HUES6 (cell line): ENCODE measurements around the gene ZYG11B.
"Not testable (repeated sequence)": the region's sequence is repeated elsewhere in the genome, so short reads cannot be mapped to it uniquely, and the experiment has no call there.

Source experiments
- H3K27ac ChIP-seq: 2 replicates; pipeline ENCODE4 v1.7.0; 2013; ENCODE audit warnings: low read depth, mild to moderate bottlenecking, low read length, inconsistent platforms
- H3K27me3 ChIP-seq: 2 replicates; pipeline ENCODE4 v1.6.1; 2013; ENCODE audit warnings: low read length; ENCODE audit not compliant: control insufficient read depth, insufficient read depth
- H3K36me3 ChIP-seq: 2 replicates; pipeline ENCODE4 v1.6.1; 2013; ENCODE audit warnings: low read length; ENCODE audit not compliant: control insufficient read depth, insufficient read depth
- H3K4me1 ChIP-seq: 2 replicates; pipeline ENCODE4 v1.6.1; 2013; ENCODE audit warnings: low read length; ENCODE audit not compliant: control insufficient read depth, insufficient read depth
- H3K4me3 ChIP-seq: 2 replicates; pipeline ENCODE4 v1.5.1; 2013; ENCODE audit warnings: low read depth, low read length
- H3K9ac ChIP-seq: one replicate; pipeline ENCODE4 v1.6.1; 2013; ENCODE audit warnings: mild to moderate bottlenecking, low read length
- H3K9me3 ChIP-seq: 2 replicates; pipeline ENCODE4 v1.6.1; 2013; ENCODE audit warnings: low read depth, low read length; ENCODE audit not compliant: control insufficient read depth, insufficient read depth

Gene ZYG11B

GRCh38 chr1:52738893-52739292 lies 12.6 kb downstream of the ZYG11B start:
- Histone ChIP-seq H3K4me1 (no peaks in the 10 kb centered on the region), H3K36me3 (0 out of 2 replicates have a peak, but pooled peaks cover 3% of the 10 kb centered on the region)

GRCh38 chr1:52739699-52740467 lies 13.6 kb downstream of the ZYG11B start:
- peaks cover 8% of the 10 kb centered on the region for H3K9me3 ChIP-seq
- H3K9ac ChIP-seq: no peak overlapping the region
- H3K27ac ChIP-seq: no peak overlapping the region
- H3K27me3 ChIP-seq: no peaks in the 10 kb centered on the region
- H3K4me1 ChIP-seq: no peaks in the 10 kb centered on the region
- no peak overlapping the region for H3K4me3 ChIP-seq
- H3K36me3 ChIP-seq: 0 out of 2 replicates have a peak, but pooled peaks cover 3% of the 10 kb centered on the region

More at GRCh38 chr1:52738893-52739292, 12.6 kb downstream of the ZYG11B start:
- no peak overlapping the region for H3K4me3 ChIP-seq
- H3K9ac ChIP-seq: no peak overlapping the region
- no peaks in the 10 kb centered on the region for H3K27me3 ChIP-seq
- H3K27ac ChIP-seq: no peak overlapping the region
- peaks cover 8% of the 10 kb centered on the region for H3K9me3 ChIP-seq

GRCh38 chr1:52741259-52741658 lies 15.0 kb downstream of the ZYG11B start:
- Histone ChIP-seq H3K27me3 (no peaks in the 10 kb centered on the region), H3K4me3 (no peak overlapping the region), H3K9ac (no peak overlapping the region), H3K4me1 (no peaks in the 10 kb centered on the region), H3K27ac (no peak overlapping the region), H3K9me3 (peaks cover 8% of the 10 kb centered on the region), H3K36me3 (0 out of 2 replicates have a peak, but pooled peaks cover 3% of the 10 kb centered on the region)

DNA sequence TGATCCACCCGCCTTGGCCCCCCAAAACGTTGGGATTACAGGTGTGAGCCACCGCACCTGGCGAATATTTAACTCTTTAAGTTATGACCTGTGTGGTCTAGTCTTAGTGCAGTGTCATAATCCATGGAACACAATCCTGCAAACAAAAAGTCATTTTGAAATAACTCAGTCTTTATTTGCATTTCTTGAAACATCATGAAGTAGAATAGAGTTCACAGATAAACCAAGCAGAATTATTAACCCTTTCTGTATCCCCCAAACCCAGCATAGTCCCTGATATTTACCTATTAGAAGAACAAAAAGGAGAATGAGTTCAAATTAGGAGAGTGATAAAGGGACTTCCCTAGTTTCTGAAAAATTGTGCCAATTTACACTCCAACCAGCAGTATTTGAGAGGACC lies 19.9 kb downstream of the ZYG11B start:
- Histone ChIP-seq H3K9me3 (peaks cover 8% of the 10 kb centered on the region), H3K9ac (no peak overlapping the region), H3K27ac (no peak overlapping the region), H3K27me3 (no peaks in the 10 kb centered on the region), H3K4me1 (no peaks in the 10 kb centered on the region), H3K4me3 (no peak overlapping the region), H3K36me3 (0 out of 2 replicates have a peak, but pooled peaks cover 3% of the 10 kb centered on the region)

DNA sequence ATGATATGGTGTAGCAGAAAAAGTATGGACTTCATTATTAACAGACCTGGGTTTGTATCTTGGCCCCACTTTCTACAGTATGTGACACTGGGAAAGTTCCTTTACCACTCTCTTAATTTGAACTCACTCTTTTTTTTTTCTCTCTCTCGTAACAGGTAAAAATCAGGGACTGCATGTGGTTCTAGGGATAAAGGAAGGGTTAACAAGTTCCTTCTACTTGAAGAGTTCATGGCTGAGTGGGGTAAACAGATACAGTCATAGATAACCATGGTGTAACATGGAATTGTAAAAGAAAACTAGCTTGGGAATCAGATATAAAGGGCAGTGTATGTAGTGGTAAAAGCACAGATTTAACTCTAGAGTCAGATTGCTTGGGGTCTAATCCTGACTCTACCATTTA lies 21.2 kb downstream of the ZYG11B start:
- no peaks in the 10 kb centered on the region for H3K27me3 ChIP-seq
- no peak overlapping the region for H3K4me3 ChIP-seq

DNA sequence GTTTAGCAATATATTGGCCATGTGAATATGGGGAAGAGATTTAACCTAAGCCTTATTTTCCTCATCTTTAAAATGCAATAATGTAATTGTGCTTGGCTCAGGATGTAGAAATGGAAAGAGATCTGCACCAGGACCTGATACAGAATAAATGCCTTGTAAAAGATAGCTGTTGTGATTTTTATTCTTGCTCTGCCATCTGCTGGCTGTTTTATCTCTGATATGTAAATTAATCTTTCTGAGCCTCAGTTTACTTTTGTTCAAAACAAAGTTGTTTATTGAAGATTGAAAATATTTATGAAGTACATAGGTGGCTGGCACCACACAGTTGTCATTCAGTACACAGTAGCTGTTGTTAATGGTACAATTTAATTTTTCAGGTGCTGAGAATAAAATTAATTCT lies 21.9 kb downstream of the ZYG11B start:
- no peaks in the 10 kb centered on the region for H3K4me1 ChIP-seq
- H3K9me3 ChIP-seq: no peaks in the 10 kb centered on the region
- no peak overlapping the region for H3K27ac ChIP-seq
- no peak overlapping the region for H3K9ac ChIP-seq
- no peaks in the 10 kb centered on the region for H3K27me3 ChIP-seq
- no peaks in the 10 kb centered on the region for H3K36me3 ChIP-seq
- H3K4me3 ChIP-seq: no peak overlapping the region

More for the DNA sequence above, 21.2 kb downstream of the ZYG11B start:
- Histone ChIP-seq H3K9me3 (no peaks in the 10 kb centered on the region), H3K4me1 (no peaks in the 10 kb centered on the region), H3K27ac (no peak overlapping the region), H3K36me3 (no peaks in the 10 kb centered on the region), H3K9ac (no peak overlapping the region)

DNA sequence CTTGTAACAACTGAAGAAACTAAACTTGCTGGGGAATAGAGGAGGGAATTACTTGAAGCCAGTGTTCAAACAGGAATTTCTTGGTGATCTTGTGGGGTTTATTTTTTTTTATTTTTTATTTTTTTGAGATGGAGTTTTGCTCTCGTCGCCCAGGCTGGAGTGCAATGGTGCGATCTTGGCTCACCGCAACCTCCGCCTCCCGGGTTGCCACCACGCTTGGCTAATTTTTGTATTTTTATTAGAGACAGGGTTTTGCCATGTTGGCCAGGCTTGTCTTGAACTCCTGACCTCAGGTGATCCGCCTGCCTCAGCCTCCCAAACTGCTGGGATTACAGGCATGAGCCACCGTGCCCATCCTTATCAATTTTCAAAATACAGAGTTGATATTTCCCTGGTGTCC lies 23.2 kb downstream of the ZYG11B start:
- H3K27ac ChIP-seq, H3K9me3 ChIP-seq, H3K4me3 ChIP-seq, H3K4me1 ChIP-seq, H3K9ac ChIP-seq, H3K27me3 ChIP-seq, H3K36me3 ChIP-seq: not testable (repeated sequence)

DNA sequence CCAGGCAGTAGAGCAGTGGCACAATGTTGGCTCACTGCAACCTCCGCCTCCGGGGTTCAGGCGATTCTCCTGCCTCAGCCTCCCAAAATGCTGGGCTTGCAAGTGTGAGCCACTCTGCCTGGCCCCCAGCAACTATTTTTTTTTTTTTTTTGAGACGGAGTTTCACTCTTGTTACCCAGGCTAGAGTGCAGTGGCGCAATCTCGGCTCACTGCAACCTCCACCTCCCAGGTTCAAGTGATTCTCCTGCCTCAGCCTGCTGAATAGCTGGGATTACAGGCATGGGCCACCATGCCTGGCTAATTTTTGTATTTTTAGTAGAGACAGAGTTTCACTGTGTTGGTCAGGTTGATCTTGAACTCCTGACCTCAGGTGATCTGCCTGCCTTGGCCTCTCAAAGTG lies 23.9 kb downstream of the ZYG11B start:
- H3K27me3 ChIP-seq, H3K36me3 ChIP-seq, H3K27ac ChIP-seq, H3K4me1 ChIP-seq, H3K9me3 ChIP-seq, H3K4me3 ChIP-seq, H3K9ac ChIP-seq: not testable (repeated sequence)

DNA sequence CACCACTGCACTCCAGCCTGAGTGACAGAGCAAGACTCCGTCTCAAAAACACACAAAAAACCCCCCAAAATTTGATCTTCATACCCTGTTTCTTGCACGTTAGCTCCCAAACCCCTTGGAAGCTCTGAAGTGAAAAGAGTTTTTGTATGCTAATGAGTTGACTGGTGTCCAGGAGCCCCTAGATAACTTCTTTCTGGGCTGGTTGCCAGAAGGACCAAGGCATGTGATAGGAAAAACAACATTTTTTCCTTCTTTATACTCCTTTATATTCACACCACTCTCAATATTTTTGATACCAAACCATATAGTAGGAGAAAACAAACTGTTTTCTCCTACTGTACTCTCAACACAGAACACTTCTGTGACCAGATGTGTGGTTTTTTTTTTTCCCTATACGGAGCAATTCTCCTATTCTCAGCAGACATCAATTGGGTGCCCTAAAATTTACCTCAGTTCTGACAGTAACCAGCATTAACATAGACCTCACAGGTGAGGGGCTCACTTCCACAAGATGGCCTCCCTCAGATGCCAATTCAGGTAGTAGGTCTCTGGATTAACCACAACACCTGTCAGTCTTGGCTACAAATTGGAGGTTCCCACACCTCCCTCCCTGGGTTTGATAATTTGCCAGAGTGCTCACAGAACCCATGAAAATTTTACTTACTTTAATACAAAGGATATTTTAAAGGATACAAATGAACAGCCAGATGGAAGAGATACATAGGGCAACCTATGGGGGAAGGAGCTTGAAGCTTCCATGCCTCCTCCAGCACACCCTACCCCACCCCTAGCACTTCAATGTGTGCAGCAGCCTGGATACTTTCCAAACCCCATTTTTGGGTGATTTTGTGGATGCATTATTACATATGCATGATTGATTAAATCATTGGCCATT lies 25.6 kb downstream of the ZYG11B start:
- Histone ChIP-seq H3K9me3 (no peaks in the 10 kb centered on the region), H3K4me1 (0 out of 2 replicates have a peak, but pooled peaks cover 3% of the 10 kb centered on the region), H3K27me3 (no peaks in the 10 kb centered on the region), H3K9ac (no peak overlapping the region), H3K36me3 (no peaks in the 10 kb centered on the region), H3K27ac (no peak overlapping the region), H3K4me3 (no peak overlapping the region)

- no peak overlapping the region for H3K4me3 ChIP-seq
Observed at GRCh38 chr1:52752484-52752826, 26.2 kb downstream of the ZYG11B start.

GRCh38 chr1:52753169-52753568 lies 26.9 kb downstream of the ZYG11B start:
- no peak overlapping the region for H3K9ac ChIP-seq
- H3K27me3 ChIP-seq: no peaks in the 10 kb centered on the region
- H3K4me1 ChIP-seq: 0 out of 2 replicates have a peak, but pooled peaks cover 3% of the 10 kb centered on the region
- H3K9me3 ChIP-seq: no peaks in the 10 kb centered on the region
- no peak overlapping the region for H3K27ac ChIP-seq
- H3K36me3 ChIP-seq: peaks cover 2% of the 10 kb centered on the region; the same call in 1 of the 2 replicates
- H3K4me3 ChIP-seq: no peak overlapping the region

More at GRCh38 chr1:52752484-52752826, 26.2 kb downstream of the ZYG11B start:
- H3K27ac ChIP-seq: no peak overlapping the region
- no peak overlapping the region for H3K9ac ChIP-seq
- H3K36me3 ChIP-seq: peaks cover under 1% of the 10 kb centered on the region; the same call in 1 of the 2 replicates
- 0 out of 2 replicates have a peak, but pooled peaks cover 3% of the 10 kb centered on the region for H3K4me1 ChIP-seq
- H3K27me3 ChIP-seq: no peaks in the 10 kb centered on the region
- no peaks in the 10 kb centered on the region for H3K9me3 ChIP-seq
